Right lobe of liver (tissue), 4 donors: Measurements from ENCODE around the gene PVALEF.

Experiments
- CTCF ChIP-seq, 4 donors: fragments of 200-600 bp in 3 of 4; fragments of 450-650 bp in 1 of 4; IDR thresholded peaks; one replicate each; pipeline versions ENCODE4 v1.5.1 to v1.8.0; 2016 to 2022; ENCODE audit warnings: antibody characterized with exemption in 4 of 4, mild to moderate bottlenecking in 2 of 4
- POLR2A ChIP-seq: fragments of 450-650 bp; IDR thresholded peaks from one replicate; pipeline ENCODE4 v1.6.1; 2017; ENCODE audit warnings: antibody characterized with exemption, mild to moderate bottlenecking
- donor health status: DM: no; HTN: no; CAD: no.
- donor health status: DM: no; HTN: no; CAD: no.
- donor health status: DM: no; HTN: yes; CAD: no.

- TF ChIP-seq CTCF (IDR thresholded peaks at IDR 0.05) (no peak), POLR2A (no peak)
Observed at GRCh38 chr17:81218991-81219390, 53.7 kb downstream of the PVALEF start.
